ENCODE data around the gene UTS2B.

The UTS2B gene, protein sequence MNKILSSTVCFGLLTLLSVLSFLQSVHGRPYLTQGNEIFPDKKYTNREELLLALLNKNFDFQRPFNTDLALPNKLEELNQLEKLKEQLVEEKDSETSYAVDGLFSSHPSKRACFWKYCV

DNA sequence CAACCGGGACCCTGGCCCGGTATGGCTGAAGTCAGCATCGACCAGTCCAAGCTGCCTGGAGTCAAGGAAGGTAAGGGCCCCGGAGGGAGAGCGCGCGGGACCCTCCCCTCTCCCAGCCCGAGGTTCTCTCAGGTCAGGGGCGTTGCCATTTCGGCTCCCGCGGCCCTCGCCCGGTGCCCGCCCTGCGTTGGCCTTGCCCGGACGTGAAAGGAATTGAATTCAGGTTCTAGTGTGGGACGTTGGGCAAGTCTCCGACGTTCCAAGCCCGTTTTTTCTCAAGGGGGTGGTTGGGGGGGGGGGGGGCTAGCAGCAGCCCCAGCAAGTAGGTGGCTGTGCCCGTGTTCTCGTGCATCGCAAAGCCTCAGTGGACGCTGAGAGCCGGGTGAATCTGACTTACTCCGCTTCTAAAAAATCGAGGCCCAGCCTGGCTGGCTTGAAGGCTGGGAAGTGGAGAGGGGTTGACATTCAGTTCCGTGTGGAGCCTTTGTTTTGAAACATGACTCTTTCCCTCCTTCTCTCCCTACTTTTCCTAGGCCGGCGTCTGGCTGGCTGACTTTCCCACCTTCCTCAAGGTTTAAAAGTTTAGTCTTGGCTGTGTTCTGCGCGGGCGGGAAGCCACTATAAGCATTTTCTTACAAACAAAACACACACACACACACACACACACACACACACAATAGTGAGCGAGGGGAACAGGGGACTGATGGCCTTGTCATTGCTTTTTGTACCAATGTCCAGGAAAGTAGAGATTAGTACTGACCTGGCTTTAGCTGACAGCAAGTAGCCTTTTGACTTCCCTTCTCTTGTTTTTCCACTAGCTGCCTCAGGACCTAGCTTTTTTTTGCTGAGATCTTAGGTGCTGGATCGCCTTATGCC, at the start of gene UTS2B:
TSS of gene UTS2B (minus strand) at position 873 of the 876 bp plus-strand sequence. CDS start 48,337 bp downstream, outside the sequence.
- DNase-seq = peak; percentile 25

DNA sequence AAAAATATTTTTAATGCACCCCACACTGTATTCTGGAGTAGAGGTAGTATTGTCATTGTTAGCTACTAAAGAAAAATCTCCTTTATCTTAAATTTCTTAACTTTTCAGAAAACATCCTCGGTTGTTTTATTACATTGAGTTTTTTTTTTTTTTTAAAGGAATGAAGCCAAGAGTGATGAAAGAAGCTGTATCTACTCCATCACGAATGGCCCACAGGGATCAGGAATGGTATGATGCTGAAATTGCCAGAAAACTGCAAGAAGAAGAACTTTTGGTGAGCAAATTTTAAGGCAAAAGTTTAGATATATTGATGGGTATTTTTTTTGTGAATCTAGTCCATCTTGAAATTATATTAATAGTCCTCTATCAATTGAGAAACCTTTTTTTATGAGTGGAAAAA, 49.7 kb upstream of the UTS2B start:
- no peak for DNase-seq

DNA sequence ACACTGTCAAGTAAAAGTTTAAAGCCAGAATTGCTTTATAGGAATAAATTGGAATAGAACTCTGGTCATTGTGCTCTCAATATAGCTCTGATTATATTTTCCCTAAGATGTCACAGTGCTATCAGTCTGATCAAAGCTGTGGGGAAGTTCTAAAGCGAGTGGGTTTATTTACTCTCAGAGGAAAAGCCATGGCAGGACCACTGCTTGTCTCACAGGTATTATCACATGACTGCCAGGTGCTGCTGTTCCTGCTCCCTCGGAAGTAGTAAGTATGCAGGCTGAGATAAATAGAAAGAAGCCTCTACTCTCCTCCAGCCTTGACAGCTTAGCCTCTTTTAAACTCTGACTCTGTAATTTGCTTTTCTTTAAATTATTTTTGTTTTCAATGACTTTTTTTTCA, 49.1 kb upstream of the UTS2B start:
- DNase-seq = no peak

DNA sequence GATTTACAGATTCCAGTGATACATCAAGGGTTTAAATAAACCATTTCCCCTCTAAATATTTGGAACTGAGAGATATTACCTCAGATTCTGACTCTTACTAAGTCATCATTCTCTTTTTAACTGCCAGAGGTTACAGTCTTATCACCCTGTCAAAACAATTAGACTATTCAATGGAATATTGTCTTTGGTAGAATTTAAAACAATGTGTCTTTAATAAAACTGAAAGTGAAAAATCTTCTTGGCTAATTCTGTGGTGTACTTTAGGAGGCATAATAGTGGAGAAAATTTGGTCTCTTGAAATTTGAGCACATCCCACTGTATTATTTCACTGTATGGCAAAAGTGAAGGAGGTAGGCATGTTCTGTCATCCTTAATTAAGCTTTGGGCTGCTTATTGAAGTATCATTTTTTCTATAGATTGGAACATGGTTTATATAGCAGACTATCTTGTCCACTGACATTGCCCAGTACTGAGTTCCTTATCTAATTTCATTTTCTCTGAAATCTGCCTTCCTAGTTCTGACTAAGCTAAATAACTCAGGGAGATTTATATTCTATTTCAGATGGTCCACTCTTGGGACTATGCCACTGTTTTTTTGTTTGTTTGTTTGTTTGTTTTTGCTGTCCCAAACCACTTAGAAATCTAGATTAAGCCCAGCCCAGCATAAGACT, 48.0 kb upstream of the UTS2B start:
- no peak for DNase-seq

DNA sequence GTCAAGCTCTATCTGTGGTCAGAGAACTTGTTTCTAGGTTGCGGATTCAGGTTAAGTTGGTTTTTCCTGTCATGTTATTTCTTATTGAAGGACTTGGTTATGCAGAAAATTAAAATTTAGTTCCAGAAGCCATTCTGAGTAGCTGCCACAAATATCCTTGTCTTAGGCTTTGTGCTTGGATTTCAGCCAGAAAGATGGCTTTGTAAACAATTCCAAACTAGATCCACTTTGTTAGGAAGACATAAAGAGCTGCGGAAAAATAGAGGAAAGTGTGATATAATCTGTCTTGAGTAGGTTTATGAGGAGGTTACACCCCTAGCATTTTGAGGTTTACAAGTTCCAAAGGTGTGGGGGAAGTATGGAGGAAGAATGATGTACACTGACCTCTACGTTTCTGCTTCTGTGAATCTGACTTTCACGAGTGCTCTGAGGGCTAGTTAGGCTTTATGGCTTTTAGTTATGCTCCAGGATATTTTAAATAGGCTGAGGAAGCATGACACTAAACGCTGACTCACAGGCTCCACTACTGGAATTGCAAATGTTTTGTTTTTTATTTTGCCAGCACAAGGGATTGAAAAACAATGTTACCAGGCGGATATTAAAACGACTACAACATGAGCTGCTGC, 46.3 kb upstream of the UTS2B start:
- no peak for DNase-seq

DNA sequence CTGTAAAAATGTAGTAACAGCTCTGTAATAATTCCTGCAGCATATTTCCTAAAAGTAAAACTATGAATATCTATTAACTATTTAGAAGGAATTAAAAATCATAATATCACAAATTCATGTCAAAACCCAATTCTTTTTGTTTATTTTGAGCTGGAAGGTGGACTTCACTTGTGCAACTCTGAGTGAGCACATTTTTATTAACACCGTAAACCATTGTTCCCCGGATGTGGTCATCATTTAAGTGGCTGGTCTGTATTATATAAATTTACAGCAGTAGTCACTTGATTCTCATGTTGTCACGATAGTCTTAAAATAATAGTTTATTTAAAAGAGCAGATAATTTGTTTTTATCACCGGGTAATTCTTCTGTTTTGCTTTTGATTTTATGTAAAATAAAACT, 43.0 kb upstream of the UTS2B start:
- DNase-seq = no peak

DNA sequence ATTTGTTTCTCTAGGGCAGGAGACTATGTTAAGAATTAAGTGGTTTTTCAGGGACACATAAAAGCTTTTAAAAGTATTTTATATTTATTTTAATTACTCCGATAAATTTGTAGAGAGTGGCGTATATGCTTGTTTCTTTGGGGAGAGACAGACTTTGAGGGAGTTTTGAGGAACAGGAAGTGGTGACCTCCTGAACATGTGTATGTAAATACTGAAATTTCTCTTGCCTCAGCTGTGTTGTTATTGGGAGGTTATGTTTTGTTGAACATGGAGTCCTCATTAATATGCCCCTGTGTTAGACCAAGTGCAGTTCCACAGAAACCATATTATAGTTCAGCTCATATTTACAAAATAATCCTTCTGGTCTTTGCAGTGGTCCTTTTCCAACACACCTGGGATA, 41.8 kb upstream of the UTS2B start:
- DNase-seq = no peak

DNA sequence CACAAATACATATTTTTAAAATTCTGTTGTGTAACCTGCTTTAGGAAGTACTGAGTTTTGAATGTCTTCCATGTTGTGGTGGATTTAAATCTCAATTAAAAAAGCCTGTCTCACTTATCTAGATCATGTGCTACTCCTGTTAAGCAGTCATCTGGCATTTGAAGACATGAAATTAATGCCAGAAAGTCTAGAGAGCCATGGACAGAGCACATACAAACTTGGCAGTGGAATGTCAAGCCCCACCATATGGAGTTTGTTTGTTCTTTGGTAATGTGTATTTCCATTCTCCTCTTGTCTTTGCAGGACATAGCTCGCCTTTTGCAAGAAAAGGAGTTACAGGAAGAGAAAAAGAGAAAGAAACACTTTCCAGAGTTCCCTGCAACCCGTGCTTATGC, 39.3 kb upstream of the UTS2B start:
- DNase-seq = no peak

DNA sequence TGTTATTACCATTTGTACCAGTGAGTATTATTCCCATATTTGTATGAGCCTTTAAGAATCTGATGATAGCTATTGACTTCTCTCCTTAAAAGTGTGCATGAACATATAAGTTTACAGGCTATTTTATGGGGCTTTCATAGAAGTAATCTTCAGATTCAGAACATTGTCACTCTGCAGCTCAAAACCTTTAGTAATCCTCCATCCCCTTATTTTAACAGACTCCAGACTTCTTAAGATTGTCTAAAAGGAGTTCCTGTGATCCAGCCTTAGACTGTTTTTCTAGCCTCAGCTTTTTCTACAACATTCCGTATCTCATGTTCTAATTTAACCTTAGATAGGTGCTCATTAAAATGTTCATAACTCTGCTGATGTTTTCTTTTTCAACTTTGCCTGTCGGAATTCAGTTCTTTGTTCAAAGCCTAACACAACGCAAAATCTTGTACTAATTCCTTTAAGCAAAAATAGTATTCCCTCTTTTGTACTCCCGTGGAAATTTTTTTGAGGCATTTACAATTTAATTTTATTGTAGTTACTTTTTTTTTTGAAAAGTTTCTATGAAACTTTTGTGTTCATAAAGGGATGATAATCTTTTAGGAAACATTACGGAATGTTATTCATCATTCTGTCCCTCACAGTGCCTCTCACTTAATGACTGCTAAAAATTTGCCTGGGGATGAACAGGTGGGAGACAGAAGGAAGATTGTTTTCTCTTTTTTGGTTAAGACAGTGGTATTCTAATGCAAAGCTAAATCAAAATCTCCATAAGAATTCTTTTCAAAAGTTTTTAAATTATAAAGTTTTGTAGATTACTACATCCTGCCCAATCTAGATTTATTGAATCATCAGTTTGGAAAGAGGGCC, 38.7 kb upstream of the UTS2B start:
- no peak for DNase-seq

DNA sequence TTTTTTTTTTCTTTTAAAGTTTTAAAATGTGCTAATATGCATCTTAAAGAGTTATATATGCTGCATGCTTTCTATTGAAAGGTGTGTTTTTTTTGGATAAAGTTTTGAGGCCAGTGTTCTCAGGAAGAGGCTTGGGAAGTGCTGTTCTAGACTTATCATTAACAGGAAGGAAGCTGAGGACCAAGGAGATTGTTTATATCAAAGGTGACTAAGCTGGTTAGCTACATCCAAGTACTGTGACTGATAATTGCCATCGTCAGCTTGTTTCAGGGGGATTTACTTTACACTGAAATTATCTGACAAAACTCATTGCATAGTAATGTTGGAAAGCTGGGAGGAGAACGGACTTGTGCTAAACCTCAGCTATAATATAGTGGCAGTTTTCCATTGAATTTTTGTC, 36.3 kb upstream of the UTS2B start:
- DNase-seq = no peak

DNA sequence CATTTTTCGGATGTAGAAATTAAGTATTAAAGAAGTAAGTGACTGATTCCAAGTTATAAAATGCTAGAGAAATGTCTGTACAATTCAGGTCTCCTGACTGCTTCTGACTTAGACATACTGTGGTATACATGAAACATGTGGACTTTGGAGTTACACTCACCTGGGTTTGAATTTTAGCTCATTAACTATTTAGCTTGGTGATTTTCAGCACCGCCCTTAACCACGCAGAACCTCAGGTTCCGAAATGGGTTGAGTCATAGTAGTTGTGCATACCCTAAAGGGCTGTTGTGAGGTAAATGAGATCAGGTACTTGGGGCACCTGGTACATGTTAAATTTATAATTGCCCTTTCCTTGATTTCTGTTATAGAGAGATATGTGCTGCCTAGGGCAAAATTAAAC, 32.9 kb upstream of the UTS2B start:
- no peak for DNase-seq

DNA sequence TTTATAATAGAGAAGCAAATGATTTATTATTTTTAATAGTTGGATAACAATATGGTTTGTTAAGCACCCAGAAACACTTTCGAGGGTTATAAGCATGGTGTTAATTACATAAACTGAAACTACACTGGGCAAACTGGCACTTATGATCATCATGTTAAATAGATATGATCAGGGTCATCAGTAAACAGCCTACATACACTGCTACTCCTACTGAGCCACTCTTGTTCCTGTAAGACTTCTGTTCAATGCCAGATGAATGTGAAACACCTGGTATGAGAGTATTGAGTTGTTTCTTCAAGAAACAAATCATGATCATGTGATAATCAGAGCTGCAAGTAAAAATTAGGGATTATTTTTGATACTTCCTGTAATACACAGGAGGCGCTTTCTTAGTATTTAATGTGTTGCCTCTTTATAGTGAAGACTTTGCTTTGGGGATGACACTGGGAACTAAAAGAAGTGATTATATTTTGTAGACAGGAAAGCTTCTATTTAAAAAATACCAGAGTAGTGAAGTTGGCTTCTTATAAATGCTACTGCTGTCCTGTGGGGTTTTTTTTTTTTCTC, 32.3 kb upstream of the UTS2B start:
- no peak for DNase-seq

DNA sequence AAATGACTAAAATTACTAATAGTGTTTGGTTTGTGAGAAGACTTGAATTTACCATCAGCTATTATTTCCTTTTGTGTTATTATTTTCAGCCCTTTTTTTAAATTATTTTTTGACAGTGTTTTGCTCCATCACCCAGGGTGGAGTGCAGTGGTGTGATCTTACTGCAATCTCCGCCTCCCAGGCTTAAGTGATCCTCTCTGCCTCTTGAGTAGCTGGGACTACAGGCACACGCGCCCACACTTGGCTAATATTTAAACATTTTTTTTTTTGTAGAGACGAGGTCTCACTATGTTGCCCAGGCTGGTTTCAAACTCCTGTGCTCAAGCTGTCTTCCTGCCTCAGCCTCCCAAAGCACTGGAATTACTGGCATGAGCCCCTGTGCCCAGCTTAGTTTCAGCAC, 31.7 kb upstream of the UTS2B start:
- DNase-seq = no peak

DNA sequence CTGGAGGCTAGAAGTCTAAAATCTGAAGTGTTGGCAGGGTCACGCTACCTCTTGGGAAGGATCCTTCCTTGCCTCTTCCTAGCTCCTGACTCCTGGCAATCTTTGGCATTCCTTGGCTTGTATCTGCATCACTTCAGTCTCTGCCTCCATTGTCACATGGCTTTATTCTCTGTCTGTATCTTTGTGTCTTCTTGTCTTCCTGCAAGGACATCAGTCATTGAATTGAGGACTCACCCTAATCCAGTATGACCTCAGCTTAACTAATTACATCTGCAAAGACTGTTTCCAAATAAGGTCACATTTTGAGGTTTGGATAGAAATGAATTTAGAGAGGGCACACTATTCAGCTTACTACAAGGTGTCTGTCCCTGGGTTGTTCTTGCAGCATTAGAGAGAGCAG, 31.1 kb upstream of the UTS2B start:
- DNase-seq = no peak

DNA sequence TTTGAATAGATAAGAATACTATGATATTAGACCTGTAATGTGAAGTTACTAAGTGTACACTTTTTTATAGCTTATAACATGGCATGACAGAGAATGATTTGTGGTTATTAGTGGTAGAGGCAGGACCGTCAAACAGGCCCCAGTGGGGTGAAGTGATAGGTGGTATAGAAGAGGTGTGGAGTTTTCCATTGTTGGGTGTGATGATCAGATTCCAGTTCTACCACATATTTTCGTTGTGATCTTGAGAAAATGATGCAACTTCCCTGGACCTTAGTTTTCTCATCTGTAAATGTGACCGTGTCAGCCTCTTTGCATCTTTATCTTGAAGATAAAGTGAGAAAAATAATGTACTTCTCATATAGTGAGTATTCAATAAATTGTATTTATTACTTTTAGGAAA, 30.3 kb upstream of the UTS2B start:
- no peak for DNase-seq

DNA sequence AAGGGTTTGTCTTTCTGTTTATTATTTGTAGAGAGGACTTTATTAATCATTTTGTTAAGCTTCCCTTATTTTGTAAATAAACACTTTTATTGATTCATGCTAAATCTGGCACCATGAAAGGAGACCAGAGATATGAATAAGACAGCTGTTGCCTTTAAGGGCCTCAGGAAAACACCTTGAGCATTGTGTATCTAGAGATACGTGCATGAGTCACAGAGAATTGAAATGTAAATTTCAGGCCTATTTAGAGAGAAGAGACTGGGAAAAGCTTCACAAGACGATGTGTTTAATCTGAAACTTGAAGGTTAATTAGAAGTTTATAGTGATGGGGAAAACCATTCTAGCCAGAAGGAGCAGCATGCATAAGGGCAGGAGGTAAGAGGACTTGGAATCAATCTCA, 28.6 kb upstream of the UTS2B start:
- DNase-seq = no peak

DNA sequence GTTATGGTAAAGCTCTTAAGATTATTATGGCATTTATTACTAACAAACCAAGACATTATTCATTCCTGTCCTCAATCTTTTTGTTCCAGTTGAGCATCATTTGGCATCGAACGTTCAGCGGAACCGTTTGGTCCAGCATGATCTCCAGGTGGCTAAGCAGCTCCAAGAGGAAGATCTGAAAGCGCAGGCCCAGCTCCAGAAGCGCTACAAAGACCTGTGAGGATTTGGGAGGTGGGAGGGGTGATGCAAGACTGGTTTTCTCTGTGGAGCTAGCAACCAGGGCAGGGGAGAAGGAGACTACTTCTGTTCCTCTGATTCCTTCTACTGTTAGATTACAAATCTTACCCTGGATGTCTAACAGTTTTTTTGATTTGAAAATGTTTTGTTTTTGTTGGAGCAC, 27.6 kb upstream of the UTS2B start:
- no peak for DNase-seq

DNA sequence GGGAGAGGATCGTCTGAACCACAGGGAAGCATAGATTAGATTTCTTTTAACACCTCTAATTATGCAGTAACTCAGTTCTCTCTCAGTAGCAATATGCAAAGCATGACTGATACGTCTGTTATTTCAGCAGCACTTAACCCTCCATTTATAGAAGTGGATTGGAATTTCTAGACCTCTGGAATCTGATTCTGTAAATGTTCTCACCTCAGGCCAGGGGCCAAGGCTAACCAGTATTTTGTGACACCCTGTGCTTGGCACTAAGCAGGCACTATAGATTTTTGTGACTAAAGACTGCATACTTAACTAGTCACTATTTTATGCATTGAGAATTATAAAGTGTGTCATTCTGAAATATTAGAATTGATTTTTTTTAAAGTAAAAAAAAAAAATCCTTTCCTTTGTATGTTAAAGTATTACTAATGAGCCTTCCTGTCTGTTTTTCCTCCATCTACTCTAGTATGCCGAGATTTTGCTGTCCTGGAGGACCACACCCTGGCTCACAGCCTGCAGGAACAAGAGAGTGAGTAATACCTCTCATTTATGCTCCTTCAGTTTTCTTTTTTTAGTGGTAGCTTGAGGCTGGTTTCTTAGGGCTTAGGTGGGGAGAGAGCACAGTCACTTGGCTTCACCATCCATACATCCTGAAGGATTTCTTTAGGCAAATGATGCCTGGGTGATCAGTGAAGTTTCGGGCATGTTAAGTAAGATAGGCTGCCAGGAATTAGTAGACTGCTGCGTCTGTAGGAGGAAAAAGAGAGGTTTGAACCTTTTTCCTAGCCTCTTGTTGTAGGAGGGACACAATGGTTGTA, 26.5 kb upstream of the UTS2B start:
- no peak for DNase-seq

DNA sequence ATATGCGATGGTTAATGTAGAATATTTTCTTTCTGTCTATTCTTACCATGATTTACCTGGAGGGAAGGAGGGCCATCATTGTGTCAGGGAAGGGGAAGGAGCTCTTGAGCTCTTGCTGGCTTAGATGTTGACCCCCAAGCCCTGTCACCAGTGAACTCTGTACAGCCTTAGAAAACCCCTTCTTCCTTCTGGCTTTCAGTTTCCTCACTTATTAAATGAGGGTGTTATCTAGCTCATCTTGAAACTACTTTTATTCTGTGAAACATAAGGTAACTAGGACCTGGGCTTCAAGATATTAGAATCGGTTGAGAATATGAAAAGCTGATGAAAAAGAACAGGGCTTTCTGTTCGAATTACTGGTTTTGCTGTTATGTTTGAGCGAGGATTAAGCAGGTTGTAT, 25.1 kb upstream of the UTS2B start:
- no peak for DNase-seq

DNA sequence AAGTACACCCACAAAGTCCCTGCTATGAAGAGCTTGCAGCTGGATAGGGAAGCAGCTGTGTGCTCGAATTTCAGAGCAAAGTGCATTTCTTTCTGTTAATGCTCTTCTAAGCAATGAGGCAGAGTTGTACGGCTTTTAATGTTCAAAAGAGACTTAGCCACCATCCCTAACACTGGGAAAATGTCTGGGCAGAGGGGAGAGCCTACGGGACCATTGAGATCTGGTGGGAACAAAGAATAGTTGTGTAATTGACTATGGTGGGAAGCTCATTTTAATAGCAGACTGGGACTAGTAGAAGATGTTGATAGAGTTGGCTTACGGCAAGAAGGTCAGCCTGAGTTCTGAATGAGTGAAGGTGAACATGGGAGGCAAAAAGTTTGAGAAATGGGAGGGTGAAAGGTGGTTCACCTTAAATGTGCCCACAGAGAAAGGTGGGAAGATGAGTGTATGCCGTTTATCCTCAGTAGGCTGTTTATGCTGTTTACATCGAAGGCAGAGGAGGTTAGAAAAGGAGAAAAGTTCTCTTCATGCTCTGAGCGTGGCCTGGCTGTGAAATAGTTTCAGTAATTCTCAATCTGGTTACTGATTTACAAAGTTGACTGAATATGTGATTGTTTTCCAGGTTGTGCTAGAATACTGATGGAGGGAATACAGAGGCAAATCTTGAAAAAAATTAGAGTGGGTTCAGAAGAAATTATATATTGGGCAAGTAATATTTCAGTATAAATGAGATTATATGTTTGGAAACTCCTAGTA, 22.9 kb upstream of the UTS2B start:
- no peak for DNase-seq

DNA sequence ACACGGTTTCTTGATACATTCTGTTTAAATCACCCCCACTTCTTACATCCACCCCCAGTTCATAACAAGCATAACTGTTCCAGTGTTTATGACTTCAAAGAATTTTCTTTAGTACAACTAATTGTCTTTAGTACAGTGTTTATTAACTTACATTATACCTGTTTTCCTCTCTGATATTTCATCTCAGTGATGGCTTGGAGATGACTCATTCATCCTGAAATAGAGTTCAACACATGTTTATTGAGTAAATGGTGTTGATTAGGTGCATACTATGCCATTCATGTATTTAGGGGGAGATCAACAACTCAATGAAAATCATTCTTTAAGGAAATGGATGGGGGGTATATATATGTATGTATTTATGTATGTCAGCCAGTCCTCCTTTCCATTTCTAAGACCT, 21.7 kb upstream of the UTS2B start:
- DNase-seq = no peak
